DND-41 (cell line): ENCODE measurements around the gene KIR2DL4.
"Not testable (repeated sequence)": the region's sequence is repeated elsewhere in the genome, so short reads cannot be mapped to it uniquely, and the experiment has no call there.

ENCODE experiments used
- CTCF ChIP-seq: IDR thresholded peaks from 2 replicates; pipeline ENCODE4 v1.5.1; 2012; ENCODE audit warnings: borderline replicate concordance, low read length, moderate library complexity, mild to moderate bottlenecking; ENCODE audit not compliant: poor library complexity, severe bottlenecking; ENCODE audit errors: extremely low read depth
- EZH2 ChIP-seq: IDR thresholded peaks from 3 replicates; pipeline ENCODE4 v1.6.1; 2012; ENCODE audit warnings: borderline replicate concordance, low read depth, mild to moderate bottlenecking, moderate library complexity, low read length, inconsistent platforms; ENCODE audit not compliant: severe bottlenecking

- not testable (repeated sequence) for TF ChIP-seq CTCF, EZH2
Observed at GRCh38 chr19:54837522-54837921, 34.1 kb downstream of the KIR2DL4 start.
